HG03432 (cell line): ENCODE measurements around the gene OXNAD1.
"Not testable (repeated sequence)": the region's sequence is repeated elsewhere in the genome, so short reads cannot be mapped to it uniquely, and the experiment has no call there.

ENCODE experiments used
- ATAC-seq: cut with Tn5 transposase; IDR thresholded peaks from one replicate; pipeline ENCODE4 v1.9.1; 2021; ENCODE audit warnings: mild to moderate bottlenecking, moderate library complexity; ENCODE audit not compliant: unreplicated experiment

Gene OXNAD1

DNA sequence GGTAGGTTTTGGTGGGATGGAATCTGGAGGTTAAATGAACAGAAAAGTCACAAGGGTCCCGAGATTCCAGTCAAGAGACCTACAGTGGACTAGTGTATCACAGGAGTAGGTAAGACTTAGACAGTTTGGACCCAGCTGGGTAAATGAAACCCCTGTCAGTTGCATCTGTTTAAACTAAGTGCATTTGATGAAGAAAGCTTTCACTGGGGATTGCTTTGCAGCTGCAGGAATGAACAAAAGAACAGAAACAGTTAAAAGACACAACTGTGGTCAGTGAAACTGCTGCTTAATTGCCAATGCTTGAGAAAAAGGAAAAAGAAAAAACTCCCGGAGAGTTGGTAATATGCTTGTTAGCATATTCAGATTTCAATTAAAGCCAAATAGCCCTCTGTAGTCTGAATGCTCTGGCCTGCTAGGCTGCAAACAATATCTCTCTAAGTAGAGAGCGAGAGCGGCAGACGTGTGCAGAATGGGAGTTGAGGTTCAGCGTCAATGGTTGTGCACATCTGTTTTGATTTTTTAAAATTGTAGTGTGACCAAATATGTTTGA, 37.1 kb downstream of the OXNAD1 start:
- no peak for ATAC-seq

- ATAC-seq: no peak
These were observed 38.1 kb downstream of the OXNAD1 start for GRCh38 chr3:16303037-16303575.

DNA sequence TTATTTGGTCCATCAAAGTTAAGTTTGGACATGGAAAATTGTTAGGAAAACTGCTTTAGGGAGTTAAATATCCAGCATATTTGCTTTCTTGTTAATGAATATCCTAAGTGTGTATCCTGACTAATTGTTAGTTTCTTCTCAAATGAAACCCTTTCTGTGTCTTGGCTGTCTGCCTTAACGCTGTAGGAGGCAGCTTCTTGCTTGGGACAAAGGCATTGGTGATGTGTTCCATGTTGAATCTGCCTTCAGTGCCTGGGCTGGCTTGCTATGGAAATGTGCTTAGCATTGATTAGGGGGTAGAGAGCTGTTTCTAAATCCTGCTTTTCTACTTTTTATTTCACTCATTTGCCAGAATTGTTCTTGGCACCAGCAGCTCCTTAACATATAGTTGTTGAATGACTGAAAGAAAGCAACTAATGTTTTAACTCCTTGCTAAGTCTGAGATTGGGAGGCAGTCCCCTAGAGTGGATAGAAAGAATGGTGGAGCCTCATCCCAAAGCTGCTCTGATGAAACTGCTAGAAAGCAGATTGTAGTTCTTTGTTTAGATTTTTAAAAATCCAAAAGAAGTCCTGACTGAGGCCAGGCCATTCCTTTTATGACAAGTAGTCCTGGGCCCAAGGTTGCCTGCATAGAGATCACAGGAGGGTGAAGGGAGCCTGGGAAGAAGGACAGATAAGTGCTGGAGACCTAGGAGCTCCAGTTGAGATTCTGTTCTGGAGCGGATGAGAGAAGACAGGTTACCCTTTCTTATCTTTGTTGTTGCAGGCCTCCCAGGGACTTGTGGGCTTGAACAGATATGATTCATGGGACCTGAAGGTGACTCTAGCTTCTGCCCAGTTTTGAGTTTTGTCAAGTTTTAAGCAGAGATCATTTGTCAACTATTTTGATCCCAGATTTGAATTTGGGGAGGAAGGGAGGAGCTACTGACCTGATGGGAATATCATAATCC, 39.3 kb downstream of the OXNAD1 start:
- no peak for ATAC-seq

DNA sequence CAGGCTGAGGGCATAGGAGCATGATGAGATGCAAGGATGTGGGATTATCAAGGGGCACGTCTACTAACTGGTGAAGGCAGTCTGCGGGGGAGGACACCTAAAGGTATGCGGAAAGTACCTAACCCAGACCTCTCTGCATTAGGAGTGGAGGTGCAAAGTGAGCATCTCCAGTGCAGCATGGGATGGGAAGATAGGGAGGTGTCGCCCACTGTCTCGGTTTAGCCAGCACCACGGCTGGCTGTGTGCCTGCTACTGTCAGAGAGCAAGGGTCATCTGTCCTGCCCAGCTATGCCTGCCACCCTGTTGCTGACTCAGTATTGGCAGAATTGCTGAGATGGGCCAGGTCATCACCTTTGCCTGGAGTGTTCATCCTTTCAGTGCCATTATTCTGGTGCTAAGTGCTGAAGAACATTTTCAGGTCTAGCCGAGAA, 40.1 kb downstream of the OXNAD1 start:
- no peak for ATAC-seq

- ATAC-seq: no peak
These were observed 43.0 kb downstream of the OXNAD1 start for GRCh38 chr3:16307832-16308531.

GRCh38 chr3:16308727-16309126, 43.7 kb downstream of the OXNAD1 start:
- ATAC-seq: no peak

- peak; percentile 94 for ATAC-seq
These were observed 44.5 kb downstream of the OXNAD1 start for GRCh38 chr3:16309558-16309957.

- not testable (repeated sequence) for ATAC-seq
These were observed 45.5 kb downstream of the OXNAD1 start for GRCh38 chr3:16310486-16310885.

DNA sequence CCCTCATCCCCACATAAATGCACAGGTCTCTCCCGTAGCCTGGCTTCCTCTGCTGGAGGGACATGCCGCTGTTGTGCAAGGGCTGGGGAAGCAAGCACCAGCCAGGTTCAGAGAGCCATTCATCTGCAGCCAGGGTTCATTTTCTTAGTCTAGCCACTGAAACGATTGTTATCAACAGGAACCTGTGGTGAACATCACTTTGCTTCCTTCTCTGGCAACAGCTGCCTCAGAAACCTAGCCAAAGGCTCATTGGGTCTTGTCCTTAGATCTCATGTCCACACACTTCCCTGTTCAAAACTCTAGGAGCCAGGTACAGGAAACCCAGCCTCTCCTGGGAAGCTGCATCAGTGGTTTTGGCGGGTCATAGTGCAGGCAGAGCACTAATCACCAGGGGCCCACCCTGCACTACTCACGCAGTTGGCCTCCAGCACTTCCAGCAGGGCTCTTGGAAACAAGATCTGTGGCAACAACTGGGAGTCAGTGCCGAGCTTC, 47.0 kb downstream of the OXNAD1 start:
- peak; percentile 59 for ATAC-seq

DNA sequence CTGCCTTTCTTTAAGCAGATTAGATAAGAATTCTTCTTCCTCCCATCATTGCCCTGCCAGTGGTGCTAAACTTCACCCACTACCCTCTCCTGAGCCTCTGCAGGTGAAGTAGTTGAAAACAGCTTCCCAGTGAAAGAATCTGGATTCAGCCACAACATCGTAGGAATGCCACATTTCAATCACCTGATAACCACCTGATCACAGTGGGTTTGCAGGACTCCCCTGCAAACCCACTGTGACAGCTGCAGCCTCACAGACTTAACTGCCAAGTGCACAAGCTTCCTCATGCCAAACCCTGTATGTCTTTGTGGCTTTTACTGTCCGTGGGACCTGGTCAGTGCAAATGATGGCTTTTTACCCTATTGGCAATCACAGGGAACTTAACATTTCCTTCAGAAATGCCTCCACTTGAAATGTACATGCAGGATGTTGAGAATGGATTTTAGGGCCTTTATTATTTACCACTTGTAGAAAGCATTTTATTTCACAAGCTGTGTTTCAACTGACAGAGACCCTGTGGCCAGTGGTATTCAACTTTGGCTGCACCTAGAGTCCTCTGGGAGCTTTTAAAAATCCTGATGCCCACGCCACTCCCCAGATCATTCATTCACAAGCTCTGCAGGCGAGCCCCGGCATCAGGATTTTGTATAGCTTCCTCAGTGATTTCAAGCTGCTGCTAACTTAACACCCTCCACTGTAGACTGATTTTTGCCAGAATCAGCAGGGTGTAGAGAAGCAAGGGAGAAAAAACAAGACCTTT, 49.1 kb downstream of the OXNAD1 start:
- no peak for ATAC-seq

GRCh38 chr3:16315623-16316022, 50.6 kb downstream of the OXNAD1 start:
- ATAC-seq: no peak

DNA sequence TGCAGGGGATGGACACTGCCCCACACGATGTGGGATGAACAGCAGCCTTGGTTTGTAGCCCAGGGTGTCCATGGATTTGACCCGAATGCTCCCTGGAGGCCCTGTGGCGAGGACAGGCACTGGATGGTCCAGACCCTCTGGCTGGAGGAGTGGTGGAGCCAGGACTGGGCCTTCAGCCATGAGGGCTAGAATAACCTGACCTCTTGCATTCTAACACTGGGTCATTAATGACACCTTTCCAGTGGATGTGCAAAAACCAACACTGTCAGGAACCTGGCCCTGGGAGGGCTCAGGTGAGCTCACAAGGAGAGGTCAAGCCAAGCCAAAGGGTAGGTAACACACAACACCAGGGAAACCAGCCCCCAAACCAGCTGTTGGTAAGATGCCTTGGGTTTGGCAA, 51.4 kb downstream of the OXNAD1 start:
- no peak for ATAC-seq

DNA sequence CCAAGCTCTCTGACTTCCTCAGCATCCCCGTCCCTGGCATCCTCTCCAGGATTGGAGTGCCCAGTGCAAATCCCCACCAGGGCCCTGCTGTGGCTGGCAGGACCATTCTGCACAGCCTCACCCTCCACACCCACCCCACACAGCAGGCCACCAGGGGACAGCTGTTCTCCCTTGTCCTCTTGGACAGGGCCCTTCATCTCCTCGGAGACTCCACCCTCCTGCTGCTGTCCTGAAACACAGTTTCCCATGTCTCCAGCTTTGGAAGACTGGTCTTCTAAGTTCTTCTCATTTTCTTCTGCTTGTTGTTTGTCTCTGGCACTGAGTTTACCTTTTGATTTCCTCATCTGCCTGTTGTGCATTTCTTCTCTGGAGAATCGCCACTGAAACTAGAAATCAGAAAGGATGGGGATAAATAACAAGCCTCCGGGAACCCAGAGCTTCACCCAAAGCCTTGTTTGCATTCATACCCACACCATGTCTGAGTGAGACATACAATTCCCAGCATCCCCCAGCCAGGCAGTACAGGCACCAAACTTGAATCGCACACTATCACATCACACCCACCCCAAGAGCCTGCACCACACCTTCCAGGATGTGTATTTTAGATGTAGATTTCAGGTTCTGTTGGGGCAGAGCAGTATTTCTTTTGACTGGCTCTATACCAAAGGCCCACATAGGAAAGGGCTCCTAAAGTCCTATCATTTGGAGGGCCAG, 52.0 kb downstream of the OXNAD1 start:
- ATAC-seq: no peak

DNA sequence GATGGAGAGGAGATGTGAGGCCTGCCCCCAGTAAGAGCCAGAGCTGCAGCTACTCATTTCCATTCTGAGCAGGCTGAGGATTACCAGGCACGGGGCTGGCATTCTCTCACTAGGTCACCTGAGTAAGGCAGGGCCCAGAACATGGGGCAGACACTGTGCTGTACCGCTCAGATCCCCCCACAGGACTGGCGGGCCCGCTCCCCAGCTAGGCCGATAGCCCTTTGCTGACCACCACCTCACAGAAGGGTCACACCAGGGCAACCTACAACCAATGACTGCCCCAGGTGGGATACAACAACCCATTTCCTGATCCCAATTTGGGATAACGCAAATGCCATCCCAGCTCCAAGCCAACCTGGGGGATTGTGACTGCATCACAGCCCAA, 52.5 kb downstream of the OXNAD1 start:
- ATAC-seq: no peak

DNA sequence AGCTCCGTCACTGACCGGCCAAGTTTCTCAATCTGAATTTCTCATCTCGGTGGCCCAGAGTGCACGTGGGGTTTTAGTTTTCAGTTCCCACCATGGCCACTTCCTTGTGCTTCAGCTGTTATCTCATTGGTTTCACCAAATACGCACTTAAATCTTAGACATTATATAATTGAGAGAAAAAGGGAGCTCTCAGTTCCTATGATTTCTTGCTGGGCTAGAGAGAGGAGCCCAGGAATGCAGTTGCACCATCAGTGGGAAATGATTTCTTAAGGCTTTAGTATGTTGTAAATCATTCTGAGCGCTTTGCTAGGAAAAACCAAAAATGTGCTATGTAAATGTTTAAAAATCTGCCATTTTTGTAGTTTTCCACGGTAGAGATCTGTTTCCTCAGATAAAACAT, 53.2 kb downstream of the OXNAD1 start:
- ATAC-seq: no peak

DNA sequence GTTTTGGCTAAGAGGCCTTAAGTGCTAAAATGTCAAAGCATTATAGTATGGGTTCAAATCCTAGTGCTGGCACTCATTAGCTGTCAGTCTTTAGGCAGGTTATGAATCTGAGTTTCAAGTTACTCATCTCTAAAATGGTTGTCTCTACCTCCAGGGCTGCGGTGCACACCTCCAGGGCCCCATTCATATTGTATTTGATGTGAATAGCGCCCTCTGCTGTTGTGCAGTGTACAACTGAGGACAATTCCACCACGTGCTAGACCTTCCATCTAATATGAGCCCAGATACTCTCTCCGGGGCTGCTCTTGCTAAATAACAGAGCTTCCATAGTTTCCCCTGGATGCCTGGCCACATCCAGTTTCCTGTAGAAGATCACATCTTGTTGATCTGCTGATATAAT, 54.3 kb downstream of the OXNAD1 start:
- no peak for ATAC-seq

- ATAC-seq: no peak
These were observed 54.7 kb downstream of the OXNAD1 start for GRCh38 chr3:16319723-16320122.

DNA sequence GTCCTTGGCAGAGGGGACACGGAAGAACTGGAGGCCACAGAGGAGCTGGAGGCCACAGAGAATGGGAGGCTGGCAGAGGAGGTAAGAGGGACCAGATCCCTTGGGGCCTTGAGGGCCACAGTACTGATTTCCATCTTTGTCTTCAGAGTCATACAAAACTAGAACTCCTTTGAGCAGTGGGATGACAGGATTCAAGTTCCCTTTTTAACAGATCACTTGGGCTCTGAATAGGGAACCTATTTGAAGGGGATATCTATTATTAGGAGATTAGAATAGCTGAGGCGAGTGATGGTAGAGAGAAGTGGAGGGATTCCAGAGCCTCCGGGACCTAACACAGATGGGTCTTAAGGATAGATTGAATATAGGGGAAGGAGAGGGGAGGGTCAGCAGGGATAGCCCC, 55.7 kb downstream of the OXNAD1 start:
- no peak for ATAC-seq

- ATAC-seq: no peak
These were observed 57.2 kb downstream of the OXNAD1 start for GRCh38 chr3:16322189-16322588.

- ATAC-seq: no peak
These were observed 58.7 kb downstream of the OXNAD1 start for GRCh38 chr3:16323737-16324136.
